ENCODE results near the gene TESMIN.

DNA sequence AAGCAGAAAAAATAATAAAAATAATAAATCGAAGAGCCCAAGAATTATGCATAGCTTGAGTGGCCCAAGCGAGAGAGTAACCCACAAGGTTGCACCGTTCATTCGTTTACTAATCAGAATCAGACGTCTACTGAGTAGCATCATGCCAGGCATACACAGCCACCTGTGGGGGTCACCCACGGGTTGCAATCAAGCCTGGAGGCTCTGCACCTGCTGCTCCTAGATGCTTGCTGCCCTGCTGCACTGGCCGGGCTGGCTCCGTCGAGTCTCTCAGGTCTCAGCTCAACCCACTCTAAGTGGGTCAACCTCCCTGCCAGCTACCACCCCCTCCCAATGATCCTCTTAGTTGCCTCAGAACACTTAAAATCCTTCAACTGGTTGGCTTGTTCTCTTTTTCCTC lies 2.0 kb upstream of the TESMIN start:
- TF ChIP-seq, protein P1, sequence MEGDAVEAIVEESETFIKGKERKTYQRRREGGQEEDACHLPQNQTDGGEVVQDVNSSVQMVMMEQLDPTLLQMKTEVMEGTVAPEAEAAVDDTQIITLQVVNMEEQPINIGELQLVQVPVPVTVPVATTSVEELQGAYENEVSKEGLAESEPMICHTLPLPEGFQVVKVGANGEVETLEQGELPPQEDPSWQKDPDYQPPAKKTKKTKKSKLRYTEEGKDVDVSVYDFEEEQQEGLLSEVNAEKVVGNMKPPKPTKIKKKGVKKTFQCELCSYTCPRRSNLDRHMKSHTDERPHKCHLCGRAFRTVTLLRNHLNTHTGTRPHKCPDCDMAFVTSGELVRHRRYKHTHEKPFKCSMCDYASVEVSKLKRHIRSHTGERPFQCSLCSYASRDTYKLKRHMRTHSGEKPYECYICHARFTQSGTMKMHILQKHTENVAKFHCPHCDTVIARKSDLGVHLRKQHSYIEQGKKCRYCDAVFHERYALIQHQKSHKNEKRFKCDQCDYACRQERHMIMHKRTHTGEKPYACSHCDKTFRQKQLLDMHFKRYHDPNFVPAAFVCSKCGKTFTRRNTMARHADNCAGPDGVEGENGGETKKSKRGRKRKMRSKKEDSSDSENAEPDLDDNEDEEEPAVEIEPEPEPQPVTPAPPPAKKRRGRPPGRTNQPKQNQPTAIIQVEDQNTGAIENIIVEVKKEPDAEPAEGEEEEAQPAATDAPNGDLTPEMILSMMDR (IDR thresholded peaks at IDR 0.05; ENCODE audit: insufficient read depth, low read depth, low read length), result no peak
- no peak for TF ChIP-seq EZH2 (IDR thresholded peaks at IDR 0.05; ENCODE audit: insufficient read depth, low read length)
